Adrenal gland (tissue), 12 donors: ENCODE results near the gene ABL1. TPM values are rescaled to one million over a fixed set of nuclear protein-coding genes. Genes with fewer than 3 reads are reported as not detected.

Source experiments
- DNase-seq, 7 donors: peaks; one replicate each; pipeline ENCODE4 v3.0.0-alpha.2; 2019 to 2020
- H3K27ac ChIP-seq, 5 donors: fragments of 200-600 bp; sonication (generic) in 4 of 5; 1 replicate in 3 of 5; 2 replicates in 2 of 5; pipeline versions ENCODE4 v1.5.1 to v1.8.0; 2016 to 2020; ENCODE audit warnings: mild to moderate bottlenecking in 1 of 5
- H3K27me3 ChIP-seq: fragments of 200-600 bp; 2 replicates; pipeline ENCODE4 v1.8.0; 2021
- H3K36me3 ChIP-seq, 2 donors: fragments of 200-600 bp; replicated peaks in 1 of 2; 1 replicate in 1 of 2; 2 replicates in 1 of 2; pipeline versions ENCODE4 v1.5.1 to v1.8.0; 2018 to 2022
- H3K4me1 ChIP-seq, 2 donors: fragments of 200-600 bp; replicated peaks in 1 of 2; 1 replicate in 1 of 2; 2 replicates in 1 of 2; pipeline versions ENCODE4 v1.5.1 to v1.8.0; 2018 to 2021
- H3K4me3 ChIP-seq, 4 donors: fragments of 200-600 bp; sonication (generic) in 3 of 4; one replicate each; pipeline ENCODE4 v1.5.1; 2016 to 2018
- H3K9me3 ChIP-seq, 3 donors: fragments of 200-600 bp; sonication (generic) in 1 of 3; replicated peaks in 1 of 3; 1 replicate in 2 of 3; 2 replicates in 1 of 3; pipeline versions ENCODE4 v1.5.1 to v1.8.0; 2016 to 2021
- POLR2A ChIP-seq, 2 donors: fragments of 450-650 bp; IDR thresholded peaks; one replicate each; pipeline ENCODE4 v1.6.1; 2017; ENCODE audit warnings: antibody characterized with exemption in 2 of 2, mild to moderate bottlenecking in 2 of 2, moderate library complexity in 1 of 2
- WGBS, 4 donors: extraction: QIAGEN DNeasy Blood & Tissue Kit in 2 of 4; methylation state at CpG; one replicate each; pipeline versions ENCODE4 v1.1.5 to v1.1.7; 2013 to 2017; 5-methylcytosine and 5-hydroxymethylcytosine counted together
- intact Hi-C, 2 donors: fragments of 100-400 bp; cut with DNase I; formaldehyde crosslinking; loops; one replicate each; pipeline versions ENCODE4 v1.14.1 to v1.15.0; 2022 to 2023
- polyA plus RNA-seq, 3 donors: library from polyadenylated mRNA; stranded (reverse); fragments of 200-250 nt in 2 of 3; fragments of 350-450 nt in 1 of 3; fragmentation: Illumina TruSeq in 1 of 3; extraction: RNeasy Lipid Tissue Mini Kit (QIAGEN cat#74804) in 1 of 3; gene quantifications; one replicate each; pipeline ENCODE4 v1.2.3, GENCODE V29; 2013 to 2014
- total RNA-seq, 9 donors: library from RNA; depleted of rRNA in 4 of 9; stranded (reverse); fragments of >200 nt in 4 of 9; fragments of 120-200 nt in 1 of 9; fragmentation: NEBNext Ultra II Directional in 1 of 9; extraction: Animal tissue kit (Norgen Biotek cat#: 25700) in 1 of 9; gene quantifications; one replicate each; pipeline versions ENCODE4 v1.1.0 to v1.2.4, GENCODE V29; 2013 to 2023
- TF ChIP-seq, protein P1 (sequence below), 6 experiments: fragments of 450-650 bp in 4 of 6; fragments of 200-600 bp in 2 of 6; sonication (generic) in 1 of 6; IDR thresholded peaks; 1 replicate in 5 of 6; 2 replicates in 1 of 6; pipeline versions ENCODE4 v1.5.1 to v1.8.0; 2016 to 2021; ENCODE audit warnings: antibody characterized with exemption in 6 of 6, mild to moderate bottlenecking in 2 of 6, moderate library complexity in 1 of 6
- donor health status: healthy with polysubstance abuse.
- donor health status: Bipolar disorder and iron deficiency.
- donor health status: DM: yes; HTN: yes; CAD: no.
- donor health status: DM: no; HTN: no; CAD: no.
- donor health status: DM: no; HTN: no; CAD: no.
- donor health status: DM: yes; HTN: yes; CAD: no.

ABL1 gene
- total and polyA plus RNA-seq, 12 donors = 27.2 to 83.2 (median 45.7) TPM

- H3K27ac ChIP-seq = peak overlapping the region in 2 of 5 donors; percentile 3 to 24
- intact Hi-C loops = no loop called here
- peaks cover 0 to 36% of the 10 kb centered on the region in 2 donors for H3K36me3 ChIP-seq
- no peaks in the 10 kb centered on the region for H3K27me3 ChIP-seq
- peak in 2 of 7 donors; percentile 14 to 44 for DNase-seq
- TF ChIP-seq, protein P1, sequence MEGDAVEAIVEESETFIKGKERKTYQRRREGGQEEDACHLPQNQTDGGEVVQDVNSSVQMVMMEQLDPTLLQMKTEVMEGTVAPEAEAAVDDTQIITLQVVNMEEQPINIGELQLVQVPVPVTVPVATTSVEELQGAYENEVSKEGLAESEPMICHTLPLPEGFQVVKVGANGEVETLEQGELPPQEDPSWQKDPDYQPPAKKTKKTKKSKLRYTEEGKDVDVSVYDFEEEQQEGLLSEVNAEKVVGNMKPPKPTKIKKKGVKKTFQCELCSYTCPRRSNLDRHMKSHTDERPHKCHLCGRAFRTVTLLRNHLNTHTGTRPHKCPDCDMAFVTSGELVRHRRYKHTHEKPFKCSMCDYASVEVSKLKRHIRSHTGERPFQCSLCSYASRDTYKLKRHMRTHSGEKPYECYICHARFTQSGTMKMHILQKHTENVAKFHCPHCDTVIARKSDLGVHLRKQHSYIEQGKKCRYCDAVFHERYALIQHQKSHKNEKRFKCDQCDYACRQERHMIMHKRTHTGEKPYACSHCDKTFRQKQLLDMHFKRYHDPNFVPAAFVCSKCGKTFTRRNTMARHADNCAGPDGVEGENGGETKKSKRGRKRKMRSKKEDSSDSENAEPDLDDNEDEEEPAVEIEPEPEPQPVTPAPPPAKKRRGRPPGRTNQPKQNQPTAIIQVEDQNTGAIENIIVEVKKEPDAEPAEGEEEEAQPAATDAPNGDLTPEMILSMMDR (IDR thresholded peaks at IDR 0.05) = no peak
- TF ChIP-seq POLR2A (IDR thresholded peaks at IDR 0.05) = no peak
- WGBS, 4 donors = 83 to 90% (median 87%) methylated on average over 20 of the region's 20 CpGs
- H3K9me3 ChIP-seq = no peaks in the 10 kb centered on the region
- H3K4me3 ChIP-seq = no peak overlapping the region
- peaks cover 0 to 15% of the 10 kb centered on the region in 2 donors for H3K4me1 ChIP-seq
Measured at GRCh38 chr9:130858739-130859705, 24.0 kb downstream of the ABL1 start.

DNA sequence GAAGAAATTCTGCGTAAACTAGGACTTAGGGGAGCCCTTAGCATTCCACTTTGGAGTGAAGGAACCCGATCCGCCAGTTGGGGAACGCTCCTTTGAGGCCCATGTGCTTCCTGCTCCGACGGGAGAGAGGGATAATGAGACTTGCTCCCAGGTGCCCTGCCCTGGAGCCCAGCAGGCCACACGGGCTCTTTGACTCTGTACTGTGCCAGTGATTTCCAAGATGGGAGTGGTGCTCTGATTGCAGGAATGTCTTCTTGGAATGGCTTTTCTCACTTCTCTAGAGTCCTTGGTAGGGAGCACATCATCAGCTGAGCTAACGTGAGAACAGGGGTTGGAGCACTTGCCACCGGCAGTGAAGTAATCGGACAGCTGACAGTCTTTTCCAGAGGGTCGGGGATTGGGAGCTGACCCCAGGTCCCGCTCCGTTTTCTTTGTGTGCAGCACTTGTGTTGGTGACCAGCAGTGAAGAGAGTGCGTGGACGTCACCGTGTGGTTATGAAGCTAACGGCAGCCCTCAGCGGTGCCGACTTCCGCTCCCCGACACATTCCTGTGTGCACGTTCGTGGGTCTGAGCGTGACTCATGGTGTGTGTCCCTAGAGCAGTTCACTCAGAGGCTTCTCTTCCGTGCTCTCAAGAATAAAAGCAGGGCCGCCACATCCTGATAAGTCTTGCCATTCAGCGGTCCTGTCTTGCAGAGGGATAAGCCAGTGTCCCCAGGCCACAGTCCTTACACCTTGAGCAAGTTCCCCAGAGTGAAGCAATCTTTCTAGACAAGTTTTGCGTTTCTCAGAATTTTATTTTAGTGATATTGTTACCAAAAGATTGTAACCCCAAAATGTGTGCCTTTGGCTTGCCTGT is 25.6 kb downstream of the ABL1 start:
- Histone ChIP-seq H3K9me3 (no peaks in the 10 kb centered on the region), H3K4me1 (peaks cover 0 to 15% of the 10 kb centered on the region in 2 donors), H3K36me3 (peaks cover 0 to 29% of the 10 kb centered on the region in 2 donors), H3K4me3 (no peak overlapping the region), H3K27me3 (no peaks in the 10 kb centered on the region), H3K27ac (peak overlapping the region; percentile 21 to 91 (median 55))
- TF ChIP-seq POLR2A (IDR thresholded peaks at IDR 0.05) = peak in 1 of 2 donors; percentile 28
- TF ChIP-seq, protein P1 (IDR thresholded peaks at IDR 0.05) = peak in 3 of 6 experiments; percentile 39 to 48 (median 46)
- DNase-seq = peak; percentile 52 to 94 (median 89)
- intact Hi-C loops = loop anchor here (5.0 kb wide), 2 partner anchors 88 to 153 kb away; no protein-coding TSS in a partner anchor
- WGBS, 4 donors = 46 to 67% (median 52%) methylated on average over 16 to 28 of the region's 28 CpGs

GRCh38 chr9:130861372-130862180 is 26.5 kb downstream of the ABL1 start:
- H3K4me3 ChIP-seq = no peak overlapping the region
- no peak for TF ChIP-seq POLR2A (IDR thresholded peaks at IDR 0.05)
- TF ChIP-seq, protein P1 (IDR thresholded peaks at IDR 0.05) = no peak
- peaks cover 0 to 20% of the 10 kb centered on the region in 2 donors for H3K36me3 ChIP-seq
- no peaks in the 10 kb centered on the region for H3K27me3 ChIP-seq
- peak overlapping the region in 4 of 5 donors; percentile 27 to 91 (median 65) for H3K27ac ChIP-seq
- DNase-seq = peak in 1 of 7 donors; percentile 41
- intact Hi-C loops = loop anchor here (5.0 kb wide), 2 partner anchors 89 to 154 kb away; no protein-coding TSS in a partner anchor
- WGBS, 4 donors = 71 to 74% (median 72%) methylated on average over 8 of the region's 8 CpGs
- no peaks in the 10 kb centered on the region for H3K9me3 ChIP-seq
- H3K4me1 ChIP-seq = peaks cover 0 to 15% of the 10 kb centered on the region in 2 donors
